ENCODE results near the gene ARSA.
A peak's percentile ranks its signal among the peaks of the same experiment; 100 is the strongest.

ARSA gene

DNA sequence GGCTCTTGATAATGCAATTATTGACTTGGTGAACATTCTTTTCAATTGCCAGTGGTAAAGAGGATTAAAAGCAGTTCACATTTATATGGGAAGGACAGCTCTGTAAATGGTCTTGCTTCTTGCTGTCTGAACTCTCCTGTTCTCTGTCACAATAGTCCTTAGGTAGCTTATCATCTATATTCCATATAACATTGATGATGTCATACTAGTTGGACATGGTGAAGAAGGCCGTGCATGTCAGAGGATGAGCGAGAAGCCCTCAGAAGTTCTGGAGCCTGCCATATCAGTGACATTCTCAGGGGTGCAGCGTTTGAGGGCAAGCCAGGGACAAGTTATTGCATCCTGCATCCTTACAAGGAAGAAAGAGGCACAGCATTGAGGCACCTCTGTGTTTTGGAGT, 42.7 kb downstream of the ARSA start:
- Histone ChIP-seq H2AFZ (no peak overlapping the region), H3K27me3 (ENCODE audit: control insufficient read depth, insufficient read depth, low read length) (no peaks in the 10 kb centered on the region), H3K9me3 (ENCODE audit: control insufficient read depth, low read length) (no peaks in the 10 kb centered on the region), H3K4me3 (ENCODE audit: low read depth, low read length) (no peak overlapping the region), H3K27ac (no peak overlapping the region), H3K36me3 (ENCODE audit: control insufficient read depth, insufficient read depth, low read length) (no peaks in the 10 kb centered on the region), H3K79me2 (no peaks in the 10 kb centered on the region), H3K4me2 (ENCODE audit: low read length) (no peak overlapping the region), H3K9ac (no peak overlapping the region), H3K4me1 (peaks cover 5% of the 10 kb centered on the region)
- TF ChIP-seq, protein P1, sequence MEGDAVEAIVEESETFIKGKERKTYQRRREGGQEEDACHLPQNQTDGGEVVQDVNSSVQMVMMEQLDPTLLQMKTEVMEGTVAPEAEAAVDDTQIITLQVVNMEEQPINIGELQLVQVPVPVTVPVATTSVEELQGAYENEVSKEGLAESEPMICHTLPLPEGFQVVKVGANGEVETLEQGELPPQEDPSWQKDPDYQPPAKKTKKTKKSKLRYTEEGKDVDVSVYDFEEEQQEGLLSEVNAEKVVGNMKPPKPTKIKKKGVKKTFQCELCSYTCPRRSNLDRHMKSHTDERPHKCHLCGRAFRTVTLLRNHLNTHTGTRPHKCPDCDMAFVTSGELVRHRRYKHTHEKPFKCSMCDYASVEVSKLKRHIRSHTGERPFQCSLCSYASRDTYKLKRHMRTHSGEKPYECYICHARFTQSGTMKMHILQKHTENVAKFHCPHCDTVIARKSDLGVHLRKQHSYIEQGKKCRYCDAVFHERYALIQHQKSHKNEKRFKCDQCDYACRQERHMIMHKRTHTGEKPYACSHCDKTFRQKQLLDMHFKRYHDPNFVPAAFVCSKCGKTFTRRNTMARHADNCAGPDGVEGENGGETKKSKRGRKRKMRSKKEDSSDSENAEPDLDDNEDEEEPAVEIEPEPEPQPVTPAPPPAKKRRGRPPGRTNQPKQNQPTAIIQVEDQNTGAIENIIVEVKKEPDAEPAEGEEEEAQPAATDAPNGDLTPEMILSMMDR (IDR thresholded peaks at IDR 0.05), result no peak

DNA sequence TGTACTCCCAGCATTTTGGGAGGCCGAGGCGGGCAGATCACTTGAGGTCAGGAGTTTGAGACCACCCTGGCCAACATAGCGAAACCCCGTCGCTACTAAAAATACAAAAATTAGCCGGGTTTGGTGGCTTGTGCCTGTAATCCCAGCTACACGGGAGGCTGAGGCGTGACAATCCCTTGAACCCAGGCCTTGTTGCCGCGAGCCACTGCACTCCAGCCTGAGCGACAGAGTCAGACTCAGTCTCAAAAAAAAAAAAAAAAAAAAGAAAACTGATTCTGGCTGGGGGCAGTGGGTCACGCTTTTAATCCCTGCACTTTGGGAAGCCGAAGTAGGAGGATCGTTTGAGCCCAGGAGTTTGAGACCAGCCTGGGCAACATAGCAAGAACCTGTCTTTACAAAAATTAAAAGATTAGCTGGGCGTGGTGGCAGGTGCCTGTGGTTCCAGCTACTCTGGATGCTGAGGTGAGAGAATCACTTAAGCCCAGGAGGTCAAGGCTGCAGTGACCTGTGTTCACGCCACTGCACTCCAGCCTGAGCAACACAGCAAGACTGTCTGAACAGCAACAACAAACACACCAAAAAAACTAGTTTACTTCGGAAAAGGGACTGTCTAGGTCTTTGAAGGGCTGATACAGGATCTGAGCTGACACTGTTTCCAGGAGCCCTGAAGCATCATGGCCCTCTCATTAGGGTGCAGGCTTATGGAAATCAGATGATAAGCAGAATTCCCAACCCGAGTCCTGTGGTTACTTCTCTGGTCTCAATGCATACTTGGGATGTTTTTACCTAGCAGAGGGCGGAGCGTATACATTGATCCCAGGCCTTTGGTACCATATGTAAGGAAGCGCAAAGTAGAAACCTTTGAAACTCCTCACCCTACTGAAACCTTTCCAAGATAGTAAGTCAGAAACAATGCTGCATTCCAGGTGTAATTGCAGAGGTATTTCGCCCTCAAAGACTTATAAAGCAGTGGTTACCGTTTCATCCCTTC, 43.6 kb downstream of the ARSA start:
- Histone ChIP-seq H3K79me2 (no peaks in the 10 kb centered on the region), H2AFZ (no peak overlapping the region), H3K27ac (no peak overlapping the region), H3K9ac (no peak overlapping the region), H3K4me3 (ENCODE audit: low read depth, low read length) (no peak overlapping the region), H3K27me3 (ENCODE audit: control insufficient read depth, insufficient read depth, low read length) (no peaks in the 10 kb centered on the region), H3K4me1 (peaks cover 5% of the 10 kb centered on the region), H3K36me3 (ENCODE audit: control insufficient read depth, insufficient read depth, low read length) (no peaks in the 10 kb centered on the region), H3K4me2 (ENCODE audit: low read length) (no peak overlapping the region), H3K9me3 (ENCODE audit: control insufficient read depth, low read length) (no peaks in the 10 kb centered on the region)
- TF ChIP-seq, protein P1 (IDR thresholded peaks at IDR 0.05), result no peak

DNA sequence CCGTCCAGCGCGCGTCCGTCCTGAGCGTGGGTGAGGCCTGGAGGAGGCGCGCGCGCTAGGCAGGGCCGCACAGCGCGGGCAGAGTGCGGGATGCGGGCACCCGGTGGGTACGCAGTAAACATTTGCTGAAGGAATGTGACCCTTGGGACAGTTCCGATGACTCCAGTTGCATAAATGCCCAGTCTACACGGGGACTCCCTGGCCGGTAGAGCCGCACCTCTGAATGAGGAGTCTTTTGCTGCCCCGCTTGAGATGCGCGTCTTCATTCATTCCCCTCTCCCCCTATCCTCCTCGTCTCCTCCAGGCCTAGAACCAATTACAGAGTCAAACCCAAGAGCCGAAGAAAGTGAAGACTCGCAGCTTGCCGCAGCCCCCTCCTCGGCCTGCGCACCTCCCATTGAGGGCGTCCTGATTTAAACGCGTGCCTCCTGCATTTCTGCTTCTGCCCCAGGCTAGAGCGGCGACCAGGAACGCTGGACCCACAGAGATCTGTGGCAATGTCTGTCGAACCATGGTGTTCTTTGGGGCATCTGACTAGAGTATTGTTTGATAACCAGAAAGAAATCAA, 44.6 kb downstream of the ARSA start:
- TF ChIP-seq, protein P1 (IDR thresholded peaks at IDR 0.05), result no peak
- Histone ChIP-seq H2AFZ (peak overlapping the region; percentile 74), H3K9me3 (ENCODE audit: control insufficient read depth, low read length) (no peaks in the 10 kb centered on the region), H3K4me2 (ENCODE audit: low read length) (peak overlapping the region; percentile 73), H3K79me2 (no peaks in the 10 kb centered on the region), H3K27me3 (ENCODE audit: control insufficient read depth, insufficient read depth, low read length) (no peaks in the 10 kb centered on the region), H3K4me1 (peaks cover 5% of the 10 kb centered on the region), H3K9ac (no peak overlapping the region), H3K27ac (peak overlapping the region; percentile 98), H3K4me3 (ENCODE audit: low read depth, low read length) (peak overlapping the region; percentile 98), H3K36me3 (ENCODE audit: control insufficient read depth, insufficient read depth, low read length) (no peaks in the 10 kb centered on the region)

DNA sequence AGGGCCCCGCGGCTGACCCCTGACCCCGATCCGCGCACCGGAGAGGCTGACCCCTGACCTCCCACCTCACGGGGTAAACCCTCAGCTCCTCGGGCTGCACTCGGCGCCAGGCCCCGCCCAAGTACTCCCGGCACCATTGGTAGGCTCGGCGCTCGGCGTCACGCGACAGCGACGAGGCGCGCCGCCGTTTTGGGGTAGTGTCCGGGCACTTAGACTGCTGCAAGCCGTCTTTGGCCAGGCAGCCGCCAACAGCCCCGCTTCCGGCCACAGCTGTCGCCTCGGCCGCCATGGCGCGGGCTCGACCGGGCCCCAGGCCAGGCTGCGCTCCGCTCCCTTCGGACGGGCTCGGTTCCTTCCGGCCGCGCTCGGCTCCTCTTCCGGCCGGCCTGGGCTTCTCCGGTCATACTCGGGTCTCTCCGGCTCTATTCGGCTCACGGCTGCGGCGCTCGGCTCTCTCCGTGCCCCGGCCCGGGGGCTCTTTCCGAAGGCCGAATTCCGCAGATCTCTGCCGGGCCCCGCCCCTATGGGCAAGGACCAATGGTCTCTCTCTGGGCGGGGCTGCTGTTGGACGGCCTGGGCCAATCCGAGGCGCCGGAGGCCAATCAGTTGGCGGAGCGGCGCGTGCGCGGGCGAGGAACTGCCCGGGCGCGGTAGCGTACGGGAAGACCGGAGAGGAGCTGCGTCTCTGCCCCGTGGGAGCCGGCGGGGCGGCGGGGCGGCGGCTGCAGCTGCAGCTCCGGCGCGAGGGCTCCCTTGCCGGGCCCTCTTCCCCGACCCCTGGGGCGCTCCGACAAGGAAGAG, 45.3 kb downstream of the ARSA start, which contains the start of gene CHKB:
Gene CHKB (minus strand): TSS at position 357 of the 801 bp plus-strand sequence. CDS start 68 bp downstream, at position 289.
- peaks cover 5% of the 10 kb centered on the region for H3K4me1 ChIP-seq
- H3K79me2 ChIP-seq, result no peaks in the 10 kb centered on the region
- no peaks in the 10 kb centered on the region for H3K36me3 ChIP-seq (ENCODE audit: control insufficient read depth, insufficient read depth, low read length)
- peak within 1 kb of the TSS; percentile 98 for H3K27ac ChIP-seq
- TF ChIP-seq, protein P1 (IDR thresholded peaks at IDR 0.05), result no peak
- H3K27me3 ChIP-seq (ENCODE audit: control insufficient read depth, insufficient read depth, low read length), result no peaks in the 10 kb centered on the region
- peak within 1 kb of the TSS; percentile 87 for H3K9ac ChIP-seq
- H2AFZ ChIP-seq, result peak within 1 kb of the TSS; percentile 84
- H3K4me3 ChIP-seq (ENCODE audit: low read depth, low read length), result peak within 1 kb of the TSS; percentile 98
- H3K9me3 ChIP-seq (ENCODE audit: control insufficient read depth, low read length), result no peaks in the 10 kb centered on the region
- H3K4me2 ChIP-seq (ENCODE audit: low read length), result peak within 1 kb of the TSS; percentile 98

All from parathyroid adenoma (tissue), 2 donors.